HG03575 (cell line): ENCODE measurements around the gene UNC13C.

Experiments used
- ATAC-seq: cut with Tn5 transposase; IDR thresholded peaks from one replicate; pipeline ENCODE4 v1.9.1; 2021; ENCODE audit not compliant: unreplicated experiment, insufficient number of reproducible peaks, low FRiP score; ENCODE audit errors: extremely low read depth

Gene UNC13C

DNA sequence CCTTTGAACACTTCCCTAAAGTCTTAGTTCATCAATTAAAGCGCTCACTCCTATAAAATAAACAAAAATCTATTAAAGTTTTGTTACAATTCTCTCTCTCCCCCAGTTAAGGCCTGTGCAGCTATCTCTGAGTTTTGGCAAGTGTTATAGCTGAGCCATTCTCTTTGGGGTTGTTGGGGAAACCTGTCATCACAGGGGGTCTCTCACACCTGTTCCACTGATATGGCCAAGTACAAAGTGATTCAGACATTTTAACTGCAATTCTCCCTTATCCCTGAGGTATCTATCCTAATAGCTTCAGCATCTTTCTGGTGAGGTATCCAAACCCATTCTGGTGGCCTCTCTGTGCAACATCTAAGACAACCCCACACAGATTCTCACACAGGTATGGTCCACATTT is 116.4 kb downstream of the UNC13C start:
- no peak for ATAC-seq

DNA sequence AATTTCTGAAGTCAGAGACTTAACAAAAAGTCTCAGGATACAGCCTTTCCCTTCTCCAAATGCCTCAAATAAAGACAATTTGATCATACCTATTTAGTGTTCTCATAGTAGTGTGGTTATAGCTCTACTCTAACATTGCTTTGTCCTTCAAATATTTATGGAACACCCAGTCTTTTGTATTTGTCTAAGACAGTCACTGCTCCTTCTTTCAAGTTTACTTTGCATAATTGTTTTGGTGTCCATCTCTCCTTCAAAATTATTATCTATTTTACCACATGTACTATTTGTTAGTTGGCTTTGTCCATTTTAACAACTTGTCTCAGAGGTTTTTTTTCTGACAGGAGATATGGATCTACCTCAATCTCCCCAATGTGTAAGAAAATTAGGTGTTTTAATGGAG is 118.8 kb downstream of the UNC13C start:
- ATAC-seq = no peak

DNA sequence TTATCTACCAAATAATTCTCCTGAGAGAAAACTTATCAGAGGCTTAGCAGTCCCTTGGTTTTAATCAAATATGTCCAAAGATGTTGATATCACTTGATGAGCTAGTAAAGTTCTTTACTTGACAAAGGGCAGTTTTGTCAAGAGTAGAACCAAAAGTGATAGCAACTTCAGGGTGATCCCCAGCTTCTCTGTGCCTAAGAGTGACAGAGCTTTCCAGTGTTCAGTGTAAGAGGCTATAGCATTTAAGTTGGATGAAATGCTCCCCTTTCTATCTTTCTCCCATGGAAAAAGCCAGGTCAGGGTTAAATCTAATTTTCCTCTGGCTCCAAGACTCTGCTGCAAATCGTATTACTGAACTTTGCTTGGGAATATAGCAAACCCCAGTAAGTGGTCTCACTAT is 120.8 kb downstream of the UNC13C start:
- ATAC-seq = no peak

DNA sequence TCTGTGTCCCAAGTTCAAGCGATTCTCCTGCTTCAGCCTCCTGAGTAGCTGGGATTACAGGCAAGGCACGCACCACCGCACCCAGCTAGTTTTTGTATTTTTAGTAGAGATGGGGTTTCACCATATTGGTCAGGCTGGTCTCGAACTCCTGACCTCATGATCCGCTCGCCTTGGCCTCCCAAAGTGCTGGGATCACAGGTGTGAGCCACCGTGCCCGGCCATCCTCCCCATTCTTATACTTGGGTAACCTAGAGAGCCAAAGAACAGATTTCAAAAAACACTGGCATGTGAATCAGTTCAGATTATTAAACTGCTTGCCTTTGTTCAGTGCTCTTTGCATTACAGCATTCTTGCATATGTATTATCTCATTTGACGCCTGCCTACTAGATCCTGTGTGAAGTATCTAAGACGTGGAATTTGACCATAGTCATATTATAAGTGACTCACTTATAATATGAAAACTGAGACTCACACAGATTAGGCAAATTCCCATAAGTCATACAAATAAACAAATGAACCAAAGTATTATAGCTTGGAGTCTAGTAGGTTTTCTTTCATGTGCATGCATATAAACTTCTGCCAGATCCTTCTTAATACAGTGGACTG is 123.5 kb downstream of the UNC13C start:
- no peak for ATAC-seq

DNA sequence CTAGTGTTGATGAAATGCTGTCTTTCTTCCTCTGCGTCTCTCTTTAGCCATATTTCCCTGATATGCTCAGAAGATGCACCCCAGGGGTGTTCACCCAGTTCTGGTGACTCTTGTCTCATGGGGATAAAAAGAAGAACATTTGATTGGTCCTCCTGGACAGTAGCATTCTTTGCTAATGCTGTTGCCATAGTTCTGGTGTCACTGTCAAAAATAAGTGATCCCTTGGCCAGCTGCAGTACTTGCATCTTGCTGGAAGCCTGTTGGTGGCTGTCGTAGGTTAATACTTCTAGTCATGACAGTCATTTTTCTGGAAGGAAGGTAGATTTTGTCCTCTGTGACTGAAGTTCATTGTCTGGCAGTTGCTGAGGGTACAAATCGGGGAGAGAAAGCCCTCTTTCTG is 124.5 kb downstream of the UNC13C start:
- no peak for ATAC-seq

DNA sequence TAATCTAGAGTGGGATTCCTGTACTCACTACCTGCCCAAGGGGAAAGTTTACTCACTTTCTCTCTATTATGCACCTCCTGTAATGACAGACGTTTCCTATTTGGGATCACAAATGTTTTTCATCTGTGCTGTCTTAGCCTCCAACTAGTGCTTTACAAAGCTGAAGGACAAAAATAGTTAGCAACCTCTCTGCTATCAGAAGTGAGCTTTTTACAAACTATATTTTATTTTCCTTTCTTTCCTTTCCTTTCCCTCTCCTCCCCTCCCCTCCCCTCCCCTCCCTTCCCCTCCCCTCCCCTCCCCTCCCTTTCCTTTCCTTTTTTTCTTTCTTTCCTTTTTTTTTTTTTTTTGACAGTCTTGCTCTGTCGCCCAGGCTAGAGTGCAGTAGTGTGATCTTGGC is 130.8 kb downstream of the UNC13C start:
- ATAC-seq = no peak

DNA sequence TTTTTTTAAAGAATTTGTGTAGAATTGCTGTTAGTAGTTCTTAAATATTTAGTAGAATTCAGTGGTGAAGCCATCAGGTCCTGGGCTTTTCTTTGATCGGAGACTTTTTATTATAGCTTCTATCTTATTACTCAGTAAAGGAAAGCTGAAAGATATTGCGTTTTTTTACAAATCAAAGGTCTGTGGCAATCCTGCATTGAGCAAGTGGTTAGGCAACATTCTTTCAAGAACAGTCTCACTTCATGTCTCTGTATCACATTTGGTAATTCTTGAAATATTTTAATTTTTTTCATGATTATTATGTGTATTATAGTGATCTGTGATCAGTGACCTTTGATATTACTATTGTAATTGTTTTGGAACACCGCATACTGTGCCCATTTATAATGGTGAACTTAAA is 140.8 kb downstream of the UNC13C start:
- no peak for ATAC-seq

DNA sequence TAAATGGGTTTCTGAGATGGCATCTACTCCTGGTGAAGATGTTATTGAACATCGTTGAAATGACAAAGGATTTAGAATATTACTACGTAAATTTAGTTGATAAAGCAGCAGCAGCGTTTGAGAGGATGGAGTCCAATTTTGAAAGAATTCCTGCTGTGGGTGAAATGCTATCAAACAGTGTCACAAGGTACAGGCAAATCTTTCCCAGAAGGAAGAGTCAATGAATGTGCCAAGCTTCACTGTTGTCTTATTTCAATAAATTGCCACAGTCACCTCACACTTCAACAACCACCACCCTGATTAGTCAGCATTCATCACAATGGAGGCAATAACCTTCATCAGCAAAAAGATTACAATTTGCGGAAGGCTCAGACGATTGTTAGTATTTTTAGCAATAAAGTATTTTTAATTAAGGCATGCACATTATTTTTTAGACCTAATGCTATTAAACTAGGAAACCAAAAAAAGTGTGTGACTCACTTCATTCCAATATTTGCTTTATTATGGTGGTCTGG is 142.8 kb downstream of the UNC13C start:
- no peak for ATAC-seq

DNA sequence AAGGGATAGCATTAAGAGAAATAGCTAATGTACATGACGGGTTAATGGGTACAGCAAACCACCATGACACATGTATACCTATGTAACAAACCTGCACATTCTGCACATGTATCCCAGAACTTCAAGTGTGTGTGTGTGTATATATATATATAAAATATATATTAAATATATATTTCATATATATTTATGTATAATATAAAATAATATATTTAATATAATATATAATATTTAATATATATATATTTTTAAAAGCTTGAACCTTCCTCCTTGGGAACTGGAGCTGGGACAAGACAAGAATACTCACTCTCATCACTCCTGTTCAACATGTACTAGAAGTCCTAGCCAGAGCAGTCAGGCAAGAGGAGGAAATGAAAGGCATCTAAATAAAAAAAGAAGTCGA is 149.3 kb downstream of the UNC13C start:
- no peak for ATAC-seq

DNA sequence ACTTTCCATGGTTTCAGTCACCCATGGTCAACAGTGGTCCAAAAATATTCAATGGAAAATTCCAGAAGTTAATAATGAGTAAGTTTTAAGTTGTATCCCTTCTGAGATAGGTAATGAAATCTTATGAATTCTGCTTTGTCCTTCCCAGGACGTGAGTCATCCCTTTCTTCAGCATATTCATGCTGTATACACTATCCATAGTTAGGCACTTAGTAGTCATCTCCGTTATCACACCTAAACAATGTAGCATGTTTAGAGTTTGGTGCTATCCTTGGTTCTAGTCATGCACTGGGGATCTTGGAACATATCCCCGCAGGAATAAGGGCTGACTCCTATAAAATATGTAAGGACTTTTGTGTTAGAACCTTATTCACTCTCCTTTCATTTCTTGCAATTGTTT is 153.2 kb downstream of the UNC13C start:
- no peak for ATAC-seq

DNA sequence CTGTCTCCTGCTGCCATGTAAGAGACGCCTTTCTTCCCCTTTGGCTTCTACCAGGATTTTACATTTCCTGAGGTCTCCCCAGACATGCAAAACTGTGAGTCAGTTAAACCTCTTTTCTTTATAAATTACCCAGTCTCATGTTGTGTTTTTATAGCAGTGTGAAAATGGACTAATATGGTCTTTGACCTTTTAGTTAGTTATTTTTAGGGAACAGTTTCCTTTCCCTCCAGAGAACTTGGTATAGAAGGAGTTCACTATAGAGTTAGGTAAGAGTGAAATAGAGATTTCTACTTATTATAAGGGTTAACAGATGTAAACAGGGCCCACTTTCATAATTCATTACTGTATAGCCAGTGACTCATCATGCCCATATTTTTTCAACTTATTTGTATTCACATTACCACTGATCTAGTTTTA is 170.9 kb downstream of the UNC13C start:
- no peak for ATAC-seq

DNA sequence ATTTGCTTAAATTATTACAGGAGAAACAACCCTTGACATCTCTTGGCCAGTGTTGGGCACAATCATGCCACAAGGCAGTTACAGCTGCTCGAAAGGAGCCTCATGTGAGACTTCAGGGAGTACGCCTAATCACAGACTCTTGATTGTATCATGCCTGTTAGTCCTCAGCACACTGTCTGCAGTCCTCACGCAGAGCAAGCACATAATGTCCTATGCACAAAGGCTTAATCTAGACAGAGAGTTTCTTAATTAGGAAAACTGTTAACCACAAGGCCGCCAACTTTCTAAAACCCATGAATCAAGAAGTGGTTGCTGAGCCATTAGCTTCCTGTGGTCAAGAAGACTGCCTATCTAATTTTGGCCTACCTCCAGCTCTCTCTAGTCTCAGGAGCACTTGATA is 172.0 kb downstream of the UNC13C start:
- no peak for ATAC-seq

DNA sequence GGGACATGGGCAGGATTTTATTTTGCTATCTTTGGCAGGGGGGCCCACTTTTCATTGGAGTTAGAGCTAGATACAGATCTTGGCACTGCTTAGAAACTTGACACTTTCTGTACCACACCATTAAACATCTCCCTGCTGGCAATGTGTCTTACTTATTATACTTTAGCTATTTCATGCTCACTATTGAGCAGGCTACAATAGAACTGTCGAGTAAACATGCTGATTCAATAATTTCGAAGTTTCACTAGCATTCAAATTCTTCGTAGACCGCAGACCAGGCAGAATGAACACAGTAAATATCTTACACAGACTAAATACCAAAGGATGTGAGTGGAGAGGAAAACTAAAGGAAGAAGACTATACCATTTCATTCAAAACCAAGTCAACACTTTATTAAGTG is 180.8 kb downstream of the UNC13C start:
- no peak for ATAC-seq

DNA sequence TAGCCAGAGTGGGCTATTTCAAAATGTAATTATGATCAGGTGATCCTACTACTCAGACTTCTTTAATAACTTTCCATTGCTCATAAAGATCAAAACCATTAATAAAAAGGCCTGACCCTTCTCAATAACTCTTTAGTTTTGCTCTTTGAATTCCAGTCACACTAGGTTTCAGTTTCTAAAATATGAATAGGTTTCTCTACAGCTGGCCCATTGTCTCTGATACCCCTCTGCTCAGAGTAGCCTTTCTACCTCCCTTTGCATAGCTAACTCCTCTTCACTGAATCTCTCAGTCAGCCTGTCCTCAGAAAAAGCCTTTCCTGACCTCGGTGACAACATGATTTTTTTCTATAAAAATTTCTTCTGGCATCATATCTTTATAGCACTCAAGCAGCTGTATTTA is 209.1 kb downstream of the UNC13C start:
- ATAC-seq = no peak

DNA sequence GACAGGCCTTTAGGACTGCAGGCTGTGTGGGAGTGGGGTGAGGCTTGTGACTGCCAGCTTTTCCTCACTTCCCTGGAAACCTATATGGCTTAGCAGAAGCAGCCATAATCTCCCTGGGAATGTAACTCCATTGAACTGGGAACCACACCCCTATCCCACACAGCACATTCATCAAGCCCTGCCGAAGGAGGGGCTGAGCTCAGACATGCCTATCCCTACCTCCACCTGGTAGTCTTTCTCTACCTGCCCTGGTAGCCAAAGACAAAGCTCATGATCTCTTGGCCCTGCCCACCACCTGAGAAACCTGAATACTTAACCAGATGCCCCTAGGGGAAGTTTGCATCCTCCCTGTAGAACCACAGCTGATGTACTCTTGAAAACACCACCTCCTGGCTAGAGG is 219.8 kb downstream of the UNC13C start:
- no peak for ATAC-seq

DNA sequence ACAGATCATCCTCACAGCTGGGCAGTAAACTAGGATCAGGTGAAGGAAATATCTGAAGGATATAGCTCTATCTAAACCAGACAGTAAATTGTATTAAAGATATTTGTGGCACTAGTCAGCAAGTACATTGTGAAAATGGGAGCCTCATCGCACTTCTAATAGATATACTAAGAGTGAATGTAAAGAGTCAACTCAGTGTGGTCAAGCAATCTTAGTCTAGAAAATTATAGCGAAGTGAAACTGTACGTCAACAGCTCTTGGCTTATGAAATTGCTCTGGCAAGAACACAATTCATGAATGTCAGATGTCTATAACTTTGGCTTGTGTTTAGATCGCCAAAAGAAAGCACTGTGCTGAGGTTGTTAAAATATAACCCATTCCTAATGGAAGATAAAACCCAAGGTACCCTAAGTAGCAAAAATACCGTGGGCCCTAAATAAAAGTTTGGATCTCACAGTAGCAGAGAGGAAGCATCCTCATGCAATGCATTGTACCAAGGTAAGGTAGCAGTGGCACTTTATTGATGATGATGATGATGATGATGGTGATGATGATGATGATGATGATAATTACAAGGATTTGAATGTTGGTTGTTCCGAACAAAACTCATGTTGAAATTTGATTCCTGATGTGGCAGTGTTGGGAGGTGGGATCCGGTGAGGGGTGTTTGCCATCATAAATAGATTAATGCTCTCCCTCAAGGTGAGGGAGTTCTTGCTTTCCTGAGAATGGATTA is 228.5 kb downstream of the UNC13C start:
- ATAC-seq = no peak

DNA sequence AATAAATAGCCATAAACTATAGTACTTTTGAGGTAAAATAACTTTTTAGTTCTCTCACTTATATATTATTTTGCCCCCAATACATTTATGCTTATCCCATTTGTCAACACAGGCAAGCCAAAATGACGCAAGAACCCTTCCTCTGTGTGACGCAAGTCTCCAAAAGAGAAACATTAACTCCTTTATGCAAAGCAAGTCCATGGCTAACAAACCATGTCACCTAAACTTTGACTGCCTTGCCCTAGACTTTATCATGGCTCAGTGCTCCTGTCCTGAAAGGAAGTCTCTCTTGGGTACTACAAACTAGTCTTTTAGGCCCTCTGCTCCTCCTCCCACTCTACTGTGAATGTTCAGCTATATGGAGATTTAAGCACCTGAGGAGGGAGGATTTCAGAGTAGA is 230.5 kb downstream of the UNC13C start:
- ATAC-seq = no peak

DNA sequence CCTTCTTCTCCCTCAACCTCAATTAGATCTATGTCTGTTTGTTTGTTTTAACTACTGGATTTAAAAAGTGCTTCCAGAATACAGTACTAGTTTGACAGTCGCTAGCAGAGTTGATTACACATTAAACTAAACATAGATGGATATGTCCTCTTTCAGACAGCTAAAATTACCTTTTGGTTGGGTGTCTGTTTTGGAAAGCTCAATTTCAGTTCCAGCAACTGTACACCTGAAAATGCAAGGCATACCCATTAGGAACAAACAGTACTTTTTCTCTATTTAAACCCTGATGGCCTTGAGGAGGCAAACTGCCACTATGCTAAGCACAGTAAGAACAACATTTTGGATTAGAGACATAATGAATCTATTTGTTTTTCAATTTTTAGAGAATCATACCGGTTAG is 234.4 kb downstream of the UNC13C start:
- no peak for ATAC-seq

DNA sequence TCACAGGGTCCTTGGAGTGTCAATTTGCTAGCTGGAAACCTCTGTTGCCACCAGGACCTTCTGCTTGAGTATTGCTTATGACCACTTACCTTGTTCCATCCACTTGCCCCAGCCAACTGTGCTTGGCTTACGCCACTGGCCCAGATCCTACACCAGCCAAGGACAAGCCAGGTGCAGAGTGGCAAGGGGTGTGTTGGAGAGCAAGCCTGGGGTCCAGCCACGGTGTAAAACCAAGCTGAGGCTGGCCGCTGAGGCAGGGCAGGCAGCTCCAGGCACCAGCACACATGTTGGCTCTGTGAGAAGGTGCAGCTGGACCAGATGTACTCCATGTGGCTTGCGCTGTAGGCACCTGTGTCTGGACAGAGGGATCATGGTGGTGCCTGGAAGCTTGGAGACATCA is 248.2 kb downstream of the UNC13C start:
- ATAC-seq = no peak

DNA sequence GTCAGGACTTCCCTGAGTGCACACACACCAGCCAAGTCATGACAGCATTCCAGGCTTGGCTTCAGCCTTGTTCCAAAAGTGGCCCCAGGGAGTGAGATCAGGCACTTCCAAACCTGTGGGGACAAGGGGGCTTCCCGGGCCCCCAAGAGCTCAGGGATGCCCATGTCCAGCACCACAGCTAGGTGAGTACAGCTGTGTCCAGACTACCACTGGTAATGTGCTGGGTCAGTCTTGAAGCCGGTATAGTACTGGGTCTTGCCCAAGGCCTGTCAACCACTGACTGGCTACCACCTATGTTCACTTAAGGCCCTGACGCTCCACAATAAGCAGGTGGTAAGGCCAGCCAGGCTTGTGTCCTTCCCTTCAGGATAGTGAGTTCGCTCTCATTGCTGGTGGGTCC is 249.3 kb downstream of the UNC13C start:
- ATAC-seq = no peak

DNA sequence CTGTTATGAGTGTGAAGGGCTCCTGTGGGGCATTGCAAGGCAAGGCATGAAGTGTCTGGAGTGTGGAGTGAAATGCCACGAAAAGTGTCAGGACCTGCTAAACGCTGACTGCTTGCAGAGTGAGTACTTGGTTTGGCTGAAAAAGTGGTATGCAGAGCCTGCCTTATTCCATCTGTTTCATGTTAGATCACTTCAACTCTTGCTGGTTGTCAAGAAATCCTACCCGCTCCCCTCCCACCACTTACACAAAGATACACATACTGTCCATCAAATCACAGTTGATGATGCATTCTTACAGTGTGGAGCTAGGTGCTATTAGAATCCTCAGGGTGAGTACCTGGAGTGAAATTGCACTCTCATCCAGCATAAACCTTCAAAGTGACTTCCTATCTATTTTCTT is 272.1 kb downstream of the UNC13C start:
- no peak for ATAC-seq
